ENCODE data around the gene GAGE10. TPM values are rescaled to one million over a fixed set of nuclear protein-coding genes. Genes with fewer than 3 reads are reported as not detected.

Gene GAGE10
- total and polyA plus RNA-seq, 2 of the 4 experiments (the other 2 are of a cell fraction) = not detected

GRCh38 chrX:49276671-49277534 lies 26.5 kb upstream of the GAGE10 start:
- Histone ChIP-seq H4K91ac (ENCODE audit: insufficient read depth, low read depth, low read length) (no peak overlapping the region), H2AFZ (replicated peaks; ENCODE audit: low read length, poor library complexity) (no peak overlapping the region), H3K36me3 (ENCODE audit: control insufficient read depth, insufficient read depth, low read length) (no peaks in the 10 kb centered on the region), H4K5ac (ENCODE audit: low read depth, low read length) (no peak overlapping the region), H3K4me2 (ENCODE audit: low read depth, low read length) (no peak overlapping the region), H3K18ac (ENCODE audit: low read depth, low read length) (no peak overlapping the region), H3K27me3 (ENCODE audit: control insufficient read depth, insufficient read depth, low read length) (no peaks in the 10 kb centered on the region), H3K23ac (ENCODE audit: low read depth, low read length) (no peak overlapping the region), H2BK120ac (ENCODE audit: low read depth, low read length) (no peak overlapping the region), H2BK15ac (ENCODE audit: low read depth, low read length) (no peak overlapping the region), H3K9ac (ENCODE audit: low read depth, low read length) (no peak overlapping the region), H2BK5ac (ENCODE audit: low read depth, low read length, poor library complexity, severe bottlenecking) (no peak overlapping the region), H2BK20ac (ENCODE audit: low read depth, low read length) (no peak overlapping the region), H3K27ac (ENCODE audit: insufficient read depth, low read length) (no peak overlapping the region), H4K8ac (ENCODE audit: low read depth in 2 of 2, low read length in 2 of 2) (no peak overlapping the region), H2AK9ac (replicated peaks; ENCODE audit: low read depth, low read length, poor library complexity) (no peak overlapping the region), H3K56ac (ENCODE audit: extremely low read depth, insufficient read depth, low read length) (no peak overlapping the region), H3K4me1 (ENCODE audit: control insufficient read depth, insufficient read depth, low read length) (no peaks in the 10 kb centered on the region), H3K79me1 (ENCODE audit: low read depth in 1 of 2, low read length in 2 of 2) (peaks cover 15 to 20% of the 10 kb centered on the region in 2 experiments), H2AK5ac (ENCODE audit: low read depth, low read length) (no peak overlapping the region), H3K4me3 (ENCODE audit: insufficient read depth, low read depth, low read length) (no peak overlapping the region), H3K9me3 (ENCODE audit: control insufficient read depth, insufficient read depth, low read length) (no peaks in the 10 kb centered on the region), H3K4ac (ENCODE audit: low read depth, low read length) (no peak overlapping the region), H4K20me1 (ENCODE audit: insufficient read depth, low read length) (peaks cover 8% of the 10 kb centered on the region; the same call in 1 of the 2 replicates), H3K9me1 (ENCODE audit: insufficient read depth, low read length) (0 out of 2 replicates have a peak, but pooled peaks cover 7% of the 10 kb centered on the region), H3K14ac (replicated peaks; ENCODE audit: low read depth, low read length) (no peak overlapping the region)
- ChIA-PET CTCF (no interaction called here), POLR2A (ENCODE audit: unreplicated experiment) (no interaction called here)
- BruUV-seq (replicated peaks) = no TSS peak
- in situ Hi-C loops (cut with MboI; ENCODE audit: low sequenced_read_pairs) (no loop called here), dilution Hi-C loops (cut with HindIII; ENCODE audit: low sequenced_read_pairs, unreplicated experiment) (no loop called here), intact Hi-C loops (cut with micrococcal nuclease) (no loop called here)
- DNase-seq = peak; percentile 41
- 75% methylated on average over 8 of the region's 19 CpGs; no CpG with 5 or more reads in 1 of the 2 experiments for WGBS, 2 experiments (ENCODE audit: extremely low coverage in 2 of 2, insufficient read length in 1 of 2)
- peak; percentile 37; the same call in 1 of the 2 replicates for ATAC-seq (ENCODE audit: low read depth)
- TF ChIP-seq FOS (IDR thresholded peaks at IDR 0.05; ENCODE audit: low read depth, low read length) = no peak
- no peak for TF ChIP-seq USF2 (IDR thresholded peaks at IDR 0.05; ENCODE audit: low read depth, low read length)
- TF ChIP-seq NFE2L2 (IDR thresholded peaks at IDR 0.05; ENCODE audit: low read depth, low read length) = no peak
- TF ChIP-seq MAZ (IDR thresholded peaks at IDR 0.05; ENCODE audit: borderline replicate concordance, low read depth, low read length) = no peak
- no peak for TF ChIP-seq CTCF (conservative IDR thresholded peaks at IDR 0.05; ENCODE audit: low read depth, low read length)
- TF ChIP-seq RAD21 (IDR thresholded peaks at IDR 0.05; ENCODE audit: low read length) = no peak
- TF ChIP-seq RFX5 (IDR thresholded peaks at IDR 0.05; ENCODE audit: low read depth, low read length) = no peak
- TF ChIP-seq SMC3 (IDR thresholded peaks at IDR 0.05; ENCODE audit: low read depth, low read length) = no peak
- TF ChIP-seq MAFK (IDR thresholded peaks at IDR 0.05; ENCODE audit: low read depth, low read length) = no peak
- TF ChIP-seq CHD1 (IDR thresholded peaks at IDR 0.05; ENCODE audit: low read depth, low read length) = no peak
- no peak for TF ChIP-seq MXI1 (IDR thresholded peaks at IDR 0.05; ENCODE audit: borderline replicate concordance, low read depth, low read length)
- no peak for TF ChIP-seq ELK1 (IDR thresholded peaks at IDR 0.05; ENCODE audit: borderline replicate concordance, low read depth, low read length)
- TF ChIP-seq BHLHE40 (IDR thresholded peaks at IDR 0.05; ENCODE audit: low read depth, low read length) = no peak
- no peak for TF ChIP-seq POLR2A (IDR thresholded peaks at IDR 0.05; ENCODE audit: low read depth, low read length)
- no peak for TF ChIP-seq CEBPB (IDR thresholded peaks at IDR 0.05; ENCODE audit: low read depth, low read length)

Measured in IMR-90 (cell line).